OCI-M2 (cell line): ENCODE results near the gene GLIS1.

Source experiments
- DNase-seq: peaks from one replicate; lab custom pipeline; 2025; ENCODE audit not compliant: unreplicated experiment; lab: John Stamatoyannopoulos, UW

The GLIS1 gene

GRCh38 chr1:53502641-53503432, 236.1 kb downstream of the GLIS1 start:
- no peak for DNase-seq

- DNase-seq = no peak
Measured at GRCh38 chr1:53501065-53502005, 237.6 kb downstream of the GLIS1 start.

DNA sequence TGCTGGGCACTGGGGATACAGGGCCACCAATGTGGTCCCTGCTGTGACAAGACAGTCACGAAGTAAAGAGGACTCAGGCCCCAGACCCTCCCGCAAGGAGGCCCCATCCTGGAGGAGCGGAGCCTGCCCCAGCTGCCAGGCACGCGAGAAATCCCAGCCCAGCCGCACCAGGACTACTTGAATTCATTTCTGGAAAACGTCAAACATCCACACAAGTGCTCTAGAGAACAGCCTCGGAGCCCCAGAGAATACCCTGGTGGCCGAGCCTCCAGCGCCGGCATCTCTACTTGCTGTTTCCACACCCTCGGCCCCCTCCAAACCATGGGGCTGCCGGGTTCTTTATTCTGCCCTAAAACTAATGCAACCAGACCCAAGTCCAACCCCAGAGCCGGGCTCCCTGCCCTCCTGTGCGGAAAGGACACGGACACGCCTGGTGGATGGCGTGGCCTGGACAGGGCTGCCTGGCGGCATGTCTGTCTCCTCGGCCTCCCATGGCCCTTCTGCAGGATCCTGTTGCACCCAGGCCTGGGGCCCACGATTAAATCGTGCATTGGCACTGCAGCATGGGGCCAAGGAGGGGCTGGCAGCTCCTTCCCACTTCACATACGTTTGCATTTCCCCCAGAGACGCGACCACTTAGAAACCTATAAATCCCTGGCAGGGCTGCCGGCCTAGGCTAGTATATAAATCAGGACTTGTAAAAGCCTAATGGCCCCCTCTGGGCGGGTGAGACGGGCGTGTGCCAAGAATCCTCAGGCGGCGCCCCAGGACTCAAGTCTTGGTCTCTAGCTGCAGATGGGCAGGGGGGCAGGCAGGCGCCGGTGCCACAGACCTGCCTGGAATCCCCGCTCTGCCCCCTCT, 238.5 kb downstream of the GLIS1 start:
- DNase-seq = no peak

DNA sequence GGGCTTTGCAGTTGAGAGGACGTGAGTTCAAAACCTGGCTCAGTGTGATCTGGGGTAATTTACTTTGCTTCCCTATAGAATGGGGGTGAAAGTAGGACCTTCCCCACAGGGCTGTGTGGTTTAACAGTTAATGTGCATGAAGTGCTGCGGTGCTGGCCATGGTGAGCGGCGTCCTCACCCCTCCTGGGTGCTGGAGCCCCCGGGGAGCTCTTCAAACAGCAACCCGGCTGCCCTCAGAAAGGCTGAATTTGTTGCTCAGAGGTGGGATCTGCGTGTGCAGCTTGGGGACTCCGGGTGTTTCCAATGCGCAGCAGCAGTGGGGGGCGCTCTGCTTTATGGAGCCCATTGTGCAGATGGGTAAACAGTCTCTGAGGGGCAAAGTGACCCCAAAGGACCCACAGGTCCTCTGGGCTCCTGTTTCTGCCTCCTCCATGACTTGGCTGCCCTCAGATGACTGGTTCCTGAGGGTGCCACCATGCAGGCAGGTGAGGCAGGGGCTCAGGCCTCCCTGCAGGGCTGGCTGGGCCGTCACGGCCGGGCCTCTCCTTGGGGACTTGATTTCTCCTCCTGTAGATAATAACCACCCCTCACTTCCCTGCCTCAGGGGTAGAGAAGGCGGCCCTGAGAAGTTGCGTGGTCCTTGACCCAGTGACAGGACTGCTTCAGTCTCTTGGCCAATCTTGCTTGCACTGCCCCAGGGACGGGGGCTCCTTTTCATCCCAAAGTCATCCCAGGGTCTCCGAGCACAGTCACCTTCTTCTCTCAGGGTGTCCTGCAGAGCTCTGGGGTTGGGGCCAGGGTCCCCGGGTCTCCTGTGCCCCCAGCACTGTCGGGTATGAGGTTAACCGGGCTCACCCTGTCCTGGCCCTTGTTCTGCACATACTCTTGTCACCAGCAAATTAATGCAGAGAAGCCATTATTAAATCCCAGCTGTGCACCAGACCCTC, 239.4 kb downstream of the GLIS1 start:
- DNase-seq = no peak

GRCh38 chr1:53498555-53499131, 240.3 kb downstream of the GLIS1 start:
- DNase-seq = no peak

- DNase-seq = no peak
Measured at GRCh38 chr1:53495633-53496345, 243.2 kb downstream of the GLIS1 start.

DNA sequence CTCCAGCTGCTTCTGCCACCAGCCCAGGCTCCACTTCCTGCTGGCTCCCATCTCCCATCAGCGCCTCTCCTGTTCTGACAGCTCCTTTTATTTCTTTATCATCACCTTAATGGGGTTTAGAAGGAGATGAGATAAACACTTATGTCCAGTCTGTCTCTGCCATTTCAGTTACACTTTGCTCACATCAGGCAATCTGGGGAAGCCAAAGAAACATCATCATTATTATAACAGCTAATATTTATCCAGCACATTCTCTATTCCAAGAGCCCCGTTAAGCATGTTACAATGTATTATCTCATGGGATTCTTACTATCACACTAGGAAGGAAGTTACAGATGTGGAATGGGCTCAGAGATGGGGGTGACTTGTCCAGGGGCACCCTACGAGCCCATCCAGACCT, 248.6 kb downstream of the GLIS1 start:
- DNase-seq = no peak

GRCh38 chr1:53486395-53487026, 252.5 kb downstream of the GLIS1 start:
- DNase-seq = no peak

DNA sequence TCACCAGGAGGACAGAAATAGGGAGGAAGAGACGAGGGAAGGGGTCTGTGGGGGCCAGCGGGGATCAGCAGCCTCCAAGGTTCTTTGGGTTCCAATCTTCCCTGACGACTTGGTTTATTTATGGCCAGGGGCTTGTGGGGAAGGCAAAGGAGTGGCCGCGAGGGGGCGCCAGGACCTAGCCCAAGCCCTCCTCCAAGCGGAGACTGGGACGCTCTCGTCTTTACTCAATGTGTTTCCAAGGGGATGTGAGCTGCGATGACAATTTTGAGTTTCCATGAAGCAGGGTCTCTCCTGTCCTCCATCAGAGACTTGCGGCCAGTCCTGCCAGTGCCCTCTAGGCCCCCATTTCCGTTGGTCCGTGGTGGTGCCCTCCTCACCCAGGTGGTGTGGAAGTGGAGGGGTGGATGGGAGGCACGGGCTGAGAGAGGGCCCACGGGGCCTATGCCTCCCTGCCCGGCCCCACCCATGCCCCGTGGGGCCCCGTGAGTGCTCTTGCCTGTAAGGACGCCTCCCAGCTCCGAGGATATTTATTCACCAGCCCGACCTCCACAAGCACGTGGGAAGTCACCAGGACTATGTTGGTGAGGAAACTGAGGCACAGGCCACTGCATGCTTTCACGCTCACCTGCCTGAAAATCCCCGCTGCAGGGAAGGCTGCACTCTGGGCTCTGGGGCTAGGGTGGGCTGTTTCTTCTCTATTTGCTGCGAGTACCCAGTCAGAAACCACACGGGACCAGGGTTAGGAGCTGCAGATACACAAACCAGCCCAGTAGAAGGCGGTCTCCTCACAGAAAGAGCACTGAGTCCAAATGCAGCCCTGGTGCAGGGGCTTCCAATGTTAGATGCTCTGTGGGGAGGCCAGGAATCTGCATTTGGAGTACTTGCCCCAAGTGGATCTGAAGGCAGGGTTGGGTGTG, 253.2 kb downstream of the GLIS1 start:
- peak; percentile 23 for DNase-seq

- DNase-seq = no peak
Measured at GRCh38 chr1:53484705-53485477, 254.1 kb downstream of the GLIS1 start.

- no peak for DNase-seq
Measured at GRCh38 chr1:53483656-53484055, 255.3 kb downstream of the GLIS1 start.

GRCh38 chr1:53483170-53483569, 255.8 kb downstream of the GLIS1 start:
- DNase-seq = no peak

DNA sequence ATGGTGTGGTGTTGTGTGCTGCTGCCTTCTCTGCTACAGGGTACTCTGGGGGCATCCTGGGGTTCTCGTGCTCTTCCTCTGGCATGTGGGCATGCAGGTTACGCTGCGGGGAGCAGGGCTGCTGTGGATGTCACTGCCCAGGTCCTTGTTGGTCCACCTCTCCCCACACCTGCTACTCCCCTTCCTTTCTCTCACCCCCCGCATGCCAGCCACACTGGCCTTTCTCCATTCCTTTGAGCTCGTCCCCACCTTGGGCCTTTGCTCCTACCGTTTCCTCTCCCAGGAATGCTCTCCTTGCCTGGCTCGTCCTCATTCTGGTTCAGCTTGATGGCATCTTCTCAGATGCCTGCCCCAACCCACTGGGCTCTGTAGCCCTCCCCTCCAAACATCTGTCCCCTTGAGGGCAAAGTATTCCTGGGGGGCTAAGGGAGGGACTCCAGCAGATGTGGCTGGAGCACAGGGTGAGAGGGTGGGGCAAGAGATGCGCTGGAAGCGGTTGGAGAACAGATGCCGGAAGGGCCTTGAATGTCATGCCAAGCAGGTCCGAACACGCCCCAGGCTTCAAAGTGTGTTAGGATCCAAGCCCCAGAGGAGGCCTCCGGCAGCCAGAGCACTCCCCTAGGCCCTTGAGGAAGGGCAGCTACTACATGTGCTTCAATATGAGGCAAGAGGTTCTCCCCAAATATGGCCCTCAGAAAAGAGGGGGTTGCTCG, 256.4 kb downstream of the GLIS1 start:
- DNase-seq = no peak

- DNase-seq = no peak
Measured at GRCh38 chr1:53481456-53481855, 257.5 kb downstream of the GLIS1 start.

DNA sequence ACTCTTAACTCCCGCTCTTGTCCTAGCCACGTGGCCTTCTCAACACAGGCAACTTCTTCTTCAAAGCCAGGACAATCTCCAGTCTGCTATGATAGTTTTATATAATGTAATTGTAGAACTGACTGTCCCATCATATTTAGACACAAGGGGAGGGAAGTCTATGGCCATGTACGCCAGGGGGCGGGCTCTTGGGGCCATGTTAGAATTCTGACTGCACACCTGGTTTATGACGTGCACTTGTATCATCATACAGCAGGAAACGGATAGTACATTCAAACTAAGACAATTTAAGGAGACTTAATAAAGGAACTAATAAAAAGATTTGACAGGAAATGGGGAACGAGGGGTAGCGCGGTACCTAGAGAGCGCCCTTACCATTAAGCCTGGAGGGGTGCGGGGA, 258.3 kb downstream of the GLIS1 start:
- no peak for DNase-seq

GRCh38 chr1:53478502-53478818, 260.5 kb downstream of the GLIS1 start:
- DNase-seq = no peak
